SK-N-SH treated with all-trans-retinoic acid at 6 μM for 48 hours (cell line): ENCODE results near the gene PLBD2.

Experiments used
- ATAC-seq: fragments of 200-7000 bp; cut with Tn5 transposase; 3 replicates; pipeline ENCODE4 v1.9.1; 2020; ENCODE audit warnings: mild to moderate bottlenecking, moderate library complexity
- ARNTL ChIP-seq: fragments of 450-650 bp; formaldehyde crosslinking; IDR thresholded peaks from 2 replicates; pipeline ENCODE4 v1.5.0; 2020; ENCODE audit warnings: low read depth, mild to moderate bottlenecking, moderate library complexity, borderline replicate concordance
- BACH2 ChIP-seq: fragments of 250-450 bp; sonication (Bioruptor Pico); IDR thresholded peaks from 2 replicates; pipeline ENCODE4 v1.9.0; 2021; ENCODE audit warnings: mild to moderate bottlenecking, borderline replicate concordance
- CREB5 ChIP-seq: fragments of 250-450 bp; sonication (Bioruptor Pico); IDR thresholded peaks from 2 replicates; pipeline ENCODE4 v1.5.1; 2020; ENCODE audit warnings: low read depth, mild to moderate bottlenecking, moderate library complexity
- CSDC2 ChIP-seq: fragments of 250-450 bp; sonication (Bioruptor Pico); IDR thresholded peaks from 2 replicates; pipeline ENCODE4 v1.5.0; 2020; ENCODE audit warnings: mild to moderate bottlenecking, moderate library complexity
- CSRNP3 ChIP-seq: fragments of 250-450 bp; sonication (Bioruptor Pico); IDR thresholded peaks from 2 replicates; pipeline ENCODE4 v1.5.1; 2021; ENCODE audit warnings: mild to moderate bottlenecking, moderate library complexity
- ESRRG ChIP-seq: fragments of 250-450 bp; sonication (Bioruptor Pico); IDR thresholded peaks from 2 replicates; pipeline ENCODE4 v1.6.1; 2021; ENCODE audit warnings: mild to moderate bottlenecking
- GLIS3 ChIP-seq: fragments of 250-450 bp; sonication (Bioruptor Pico); IDR thresholded peaks from 2 replicates; pipeline ENCODE4 v1.5.0; 2020; ENCODE audit warnings: mild to moderate bottlenecking, moderate library complexity
- ISL1 ChIP-seq: fragments of 250-450 bp; sonication (Bioruptor Pico); IDR thresholded peaks from 2 replicates; pipeline ENCODE4 v2.1.2; 2022; ENCODE audit warnings: mild to moderate bottlenecking, moderate library complexity
- OSR1 ChIP-seq: fragments of 250-450 bp; sonication (Bioruptor Pico); IDR thresholded peaks from 2 replicates; pipeline ENCODE4 v1.8.0; 2022; ENCODE audit warnings: moderate library complexity, mild to moderate bottlenecking, inconsistent platforms
- POU6F1 ChIP-seq: fragments of 250-450 bp; sonication (Bioruptor Pico); IDR thresholded peaks from 2 replicates; pipeline ENCODE4 v1.8.0; 2021; ENCODE audit warnings: low read depth, mild to moderate bottlenecking, moderate library complexity, borderline replicate concordance
- PPARA ChIP-seq: fragments of 250-450 bp; sonication (Bioruptor Pico); IDR thresholded peaks from 2 replicates; pipeline ENCODE4 v1.5.0; 2020; ENCODE audit warnings: mild to moderate bottlenecking, borderline replicate concordance
- RARB ChIP-seq: fragments of 250-450 bp; sonication (Bioruptor Pico); IDR thresholded peaks from 2 replicates; pipeline ENCODE4 v1.8.0; 2021; ENCODE audit warnings: mild to moderate bottlenecking, moderate library complexity
- SNAI2 ChIP-seq: fragments of 250-450 bp; sonication (Bioruptor Pico); IDR thresholded peaks from 2 replicates; pipeline ENCODE4 v1.5.0; 2020; ENCODE audit warnings: mild to moderate bottlenecking, moderate library complexity
- TCF4 ChIP-seq: fragments of 250-450 bp; sonication (Bioruptor Pico); IDR thresholded peaks from 2 replicates; pipeline ENCODE4 v1.8.0; 2021; ENCODE audit warnings: mild to moderate bottlenecking, moderate library complexity, borderline replicate concordance
- TOX ChIP-seq: fragments of 250-450 bp; sonication (Bioruptor Pico); IDR thresholded peaks from 2 replicates; pipeline ENCODE4 v1.8.0; 2021; ENCODE audit warnings: mild to moderate bottlenecking, moderate library complexity, borderline replicate concordance
- ZFP3 ChIP-seq: fragments of 250-450 bp; sonication (Bioruptor Pico); IDR thresholded peaks from 2 replicates; pipeline ENCODE4 v1.5.0; 2020; ENCODE audit warnings: mild to moderate bottlenecking, moderate library complexity
- ZFP30 ChIP-seq: fragments of 450-650 bp; formaldehyde crosslinking; IDR thresholded peaks from 2 replicates; pipeline ENCODE4 v1.5.0; 2022; ENCODE audit warnings: mild to moderate bottlenecking, moderate library complexity
- ZNF565 ChIP-seq: fragments of 450-650 bp; formaldehyde crosslinking; conservative IDR thresholded peaks from 2 replicates; pipeline ENCODE4 v1.5.0; 2020; ENCODE audit warnings: low read depth, mild to moderate bottlenecking, moderate library complexity
- TF ChIP-seq, protein P1 (sequence below): fragments of 250-450 bp; sonication (Bioruptor Pico); IDR thresholded peaks from 2 replicates; pipeline ENCODE4 v1.5.0; 2020; ENCODE audit warnings: mild to moderate bottlenecking, moderate library complexity
- TF ChIP-seq, protein P2 (sequence below): fragments of 250-450 bp; sonication (Bioruptor Pico); IDR thresholded peaks from 2 replicates; pipeline ENCODE4 v1.8.0; 2020; ENCODE audit warnings: mild to moderate bottlenecking, moderate library complexity, borderline replicate concordance

Gene PLBD2

DNA sequence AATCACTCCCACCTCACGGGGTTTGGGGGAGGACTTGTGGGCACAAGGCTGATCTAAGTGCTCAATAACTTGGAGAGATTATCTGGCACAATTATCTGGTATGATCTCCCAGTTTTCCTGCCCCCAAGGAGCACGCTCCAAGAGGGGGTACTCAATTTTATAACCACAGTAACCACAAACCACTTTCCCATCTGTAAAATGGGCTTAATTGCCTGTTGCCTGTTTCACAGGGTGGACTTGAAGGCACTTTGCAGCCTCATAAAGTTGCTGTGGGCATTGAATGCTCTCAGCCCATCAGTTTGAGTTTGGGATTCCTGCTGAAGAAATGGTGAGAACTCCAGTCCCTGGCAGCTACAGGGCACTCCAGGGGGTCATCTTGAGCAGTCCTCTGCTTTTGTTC, 27.9 kb upstream of the PLBD2 start:
- TF ChIP-seq SNAI2 (CRISPR knock-in tag) (no peak), BACH2 (CRISPR knock-in tag) (no peak), CSRNP3 (CRISPR knock-in tag) (no peak), PPARA (CRISPR knock-in tag) (no peak), OSR1 (no peak), POU6F1 (CRISPR knock-in tag) (no peak), ZNF565 (no peak), ISL1 (CRISPR knock-in tag) (no peak), ZFP3 (CRISPR knock-in tag) (no peak), TOX (CRISPR knock-in tag) (no peak), TCF4 (CRISPR knock-in tag) (no peak), CSDC2 (CRISPR knock-in tag) (no peak), GLIS3 (CRISPR knock-in tag) (no peak), RARB (CRISPR knock-in tag) (no peak), ESRRG (CRISPR knock-in tag) (no peak), ZFP30 (no peak), ARNTL (no peak), CREB5 (CRISPR knock-in tag) (no peak)
- TF ChIP-seq, protein P1, sequence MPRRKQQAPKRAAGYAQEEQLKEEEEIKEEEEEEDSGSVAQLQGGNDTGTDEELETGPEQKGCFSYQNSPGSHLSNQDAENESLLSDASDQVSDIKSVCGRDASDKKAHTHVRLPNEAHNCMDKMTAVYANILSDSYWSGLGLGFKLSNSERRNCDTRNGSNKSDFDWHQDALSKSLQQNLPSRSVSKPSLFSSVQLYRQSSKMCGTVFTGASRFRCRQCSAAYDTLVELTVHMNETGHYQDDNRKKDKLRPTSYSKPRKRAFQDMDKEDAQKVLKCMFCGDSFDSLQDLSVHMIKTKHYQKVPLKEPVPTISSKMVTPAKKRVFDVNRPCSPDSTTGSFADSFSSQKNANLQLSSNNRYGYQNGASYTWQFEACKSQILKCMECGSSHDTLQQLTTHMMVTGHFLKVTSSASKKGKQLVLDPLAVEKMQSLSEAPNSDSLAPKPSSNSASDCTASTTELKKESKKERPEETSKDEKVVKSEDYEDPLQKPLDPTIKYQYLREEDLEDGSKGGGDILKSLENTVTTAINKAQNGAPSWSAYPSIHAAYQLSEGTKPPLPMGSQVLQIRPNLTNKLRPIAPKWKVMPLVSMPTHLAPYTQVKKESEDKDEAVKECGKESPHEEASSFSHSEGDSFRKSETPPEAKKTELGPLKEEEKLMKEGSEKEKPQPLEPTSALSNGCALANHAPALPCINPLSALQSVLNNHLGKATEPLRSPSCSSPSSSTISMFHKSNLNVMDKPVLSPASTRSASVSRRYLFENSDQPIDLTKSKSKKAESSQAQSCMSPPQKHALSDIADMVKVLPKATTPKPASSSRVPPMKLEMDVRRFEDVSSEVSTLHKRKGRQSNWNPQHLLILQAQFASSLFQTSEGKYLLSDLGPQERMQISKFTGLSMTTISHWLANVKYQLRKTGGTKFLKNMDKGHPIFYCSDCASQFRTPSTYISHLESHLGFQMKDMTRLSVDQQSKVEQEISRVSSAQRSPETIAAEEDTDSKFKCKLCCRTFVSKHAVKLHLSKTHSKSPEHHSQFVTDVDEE (CRISPR knock-in tag): no peak
- TF ChIP-seq, protein P2, sequence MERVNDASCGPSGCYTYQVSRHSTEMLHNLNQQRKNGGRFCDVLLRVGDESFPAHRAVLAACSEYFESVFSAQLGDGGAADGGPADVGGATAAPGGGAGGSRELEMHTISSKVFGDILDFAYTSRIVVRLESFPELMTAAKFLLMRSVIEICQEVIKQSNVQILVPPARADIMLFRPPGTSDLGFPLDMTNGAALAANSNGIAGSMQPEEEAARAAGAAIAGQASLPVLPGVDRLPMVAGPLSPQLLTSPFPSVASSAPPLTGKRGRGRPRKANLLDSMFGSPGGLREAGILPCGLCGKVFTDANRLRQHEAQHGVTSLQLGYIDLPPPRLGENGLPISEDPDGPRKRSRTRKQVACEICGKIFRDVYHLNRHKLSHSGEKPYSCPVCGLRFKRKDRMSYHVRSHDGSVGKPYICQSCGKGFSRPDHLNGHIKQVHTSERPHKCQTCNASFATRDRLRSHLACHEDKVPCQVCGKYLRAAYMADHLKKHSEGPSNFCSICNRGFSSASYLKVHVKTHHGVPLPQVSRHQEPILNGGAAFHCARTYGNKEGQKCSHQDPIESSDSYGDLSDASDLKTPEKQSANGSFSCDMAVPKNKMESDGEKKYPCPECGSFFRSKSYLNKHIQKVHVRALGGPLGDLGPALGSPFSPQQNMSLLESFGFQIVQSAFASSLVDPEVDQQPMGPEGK (CRISPR knock-in tag): no peak
- ATAC-seq: no peak

DNA sequence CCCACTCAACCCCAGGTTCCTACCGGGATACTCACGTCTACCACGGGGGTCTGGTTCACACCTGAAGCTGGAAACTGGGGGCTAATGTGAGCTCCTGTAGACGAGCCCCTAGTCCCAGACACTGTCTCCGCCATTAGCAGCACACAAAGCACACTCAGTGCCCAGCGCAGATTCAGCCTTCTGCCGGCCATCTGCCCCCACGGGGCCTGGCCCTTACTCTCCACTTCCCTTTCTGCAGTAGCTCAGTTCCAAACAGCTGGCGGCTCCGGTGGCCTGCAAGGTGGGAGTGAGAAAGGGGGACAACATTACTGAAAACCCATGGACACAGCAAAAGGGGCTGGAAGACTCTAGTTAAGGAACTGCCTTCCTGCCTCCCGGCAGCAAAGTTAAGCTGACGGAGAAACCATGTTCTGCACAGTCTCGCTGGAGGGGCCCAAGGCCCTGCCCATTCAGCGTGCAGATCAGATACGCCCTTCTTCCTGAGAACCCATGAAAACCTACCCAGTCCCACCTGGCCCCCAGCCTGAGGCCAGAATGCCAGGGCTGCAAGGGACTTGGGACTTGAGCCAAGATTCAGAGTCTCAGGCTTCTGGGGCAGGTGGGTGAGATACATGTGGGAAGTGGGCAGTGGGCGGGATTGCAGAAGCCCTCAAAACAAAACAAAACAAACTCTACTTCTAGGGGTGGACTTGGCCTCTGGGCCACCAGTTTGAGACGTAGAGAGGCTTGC, 25.5 kb upstream of the PLBD2 start:
- ATAC-seq: no peak

More for the DNA sequence above, 25.5 kb upstream of the PLBD2 start:
- no peak for TF ChIP-seq CREB5 (CRISPR knock-in tag)
- no peak for TF ChIP-seq ESRRG (CRISPR knock-in tag)
- TF ChIP-seq POU6F1 (CRISPR knock-in tag): no peak
- TF ChIP-seq, protein P1 (CRISPR knock-in tag): no peak
- TF ChIP-seq GLIS3 (CRISPR knock-in tag): no peak
- no peak for TF ChIP-seq ISL1 (CRISPR knock-in tag)
- no peak for TF ChIP-seq RARB (CRISPR knock-in tag)
- TF ChIP-seq ZFP30: no peak
- TF ChIP-seq, all 23 proteins: peak for 0
